Heart right ventricle (tissue), 16 donors: ENCODE data around the gene LRIG1. TPM values are rescaled to one million over a fixed set of nuclear protein-coding genes. Genes with fewer than 3 reads are reported as not detected.

Experiments
- ATAC-seq, 8 donors: fragments of 200-7000 bp; cut with Tn5 transposase; one replicate each; pipeline ENCODE4 v1.9.1; 2020; ENCODE audit warnings: mild to moderate bottlenecking in 8 of 8, moderate library complexity in 8 of 8, moderate number of reproducible peaks in 1 of 8
- DNase-seq, 2 donors: peaks; one replicate each; pipeline ENCODE4 v3.0.0-alpha.2; 2020
- H3K27ac ChIP-seq, 10 donors: fragments of 200-600 bp; sonication (generic) in 2 of 10; one replicate each; pipeline versions ENCODE4 v1.5.0 to v1.8.0; 2020 to 2022; ENCODE audit warnings: mild to moderate bottlenecking in 3 of 10
- H3K27me3 ChIP-seq, 7 donors: fragments of 200-600 bp; one replicate each; pipeline ENCODE4 v1.8.0; 2021 to 2022; ENCODE audit warnings: mild to moderate bottlenecking in 2 of 7
- H3K36me3 ChIP-seq, 9 donors: fragments of 200-600 bp; sonication (generic) in 1 of 9; one replicate each; pipeline versions ENCODE4 v1.5.0 to v1.8.0; 2020 to 2022; ENCODE audit warnings: mild to moderate bottlenecking in 2 of 9
- H3K4me1 ChIP-seq, 9 donors: fragments of 200-600 bp; sonication (generic) in 1 of 9; one replicate each; pipeline versions ENCODE4 v1.5.0 to v1.8.0; 2020 to 2022; ENCODE audit warnings: mild to moderate bottlenecking in 4 of 9
- H3K4me3 ChIP-seq, 10 donors: fragments of 200-600 bp; sonication (generic) in 2 of 10; one replicate each; pipeline versions ENCODE4 v1.5.0 to v1.8.0; 2020 to 2022; ENCODE audit warnings: mild to moderate bottlenecking in 7 of 10, moderate library complexity in 2 of 10
- H3K9me3 ChIP-seq, 11 donors: fragments of 200-600 bp in 10 of 11; sonication (generic) in 2 of 11; one replicate each; pipeline versions ENCODE4 v1.5.0 to v1.8.0; 2013 to 2022; ENCODE audit warnings: mild to moderate bottlenecking in 2 of 11, control low read depth in 1 of 11, moderate library complexity in 1 of 11
- WGBS, 2 donors: extraction: QIAGEN DNeasy Blood & Tissue Kit; methylation state at CpG; one replicate each; pipeline ENCODE4 v1.1.7; 2013; ENCODE audit warnings: inconsistent platforms in 1 of 2; 5-methylcytosine and 5-hydroxymethylcytosine counted together
- intact Hi-C, 10 donors: fragments of 100-400 bp; cut with DNase I; formaldehyde crosslinking; loops; one replicate each; pipeline versions ENCODE4 v1.11.1 to v1.14.2; 2022
- polyA plus RNA-seq, 2 donors: library from polyadenylated mRNA; stranded (reverse); fragments of 200-250 nt; gene quantifications; one replicate each; pipeline ENCODE4 v1.2.3, GENCODE V29; 2013
- total RNA-seq, 10 donors: library from RNA; stranded (reverse); fragmentation: NEBNext Ultra II Directional in 3 of 10; extraction: Animal tissue kit (Norgen Biotek cat#: 25700) in 3 of 10; gene quantifications; one replicate each; pipeline versions ENCODE4 v1.2.1 to v1.2.4, GENCODE V29; 2021 to 2023
- TF ChIP-seq, protein P1 (sequence below), 9 donors: fragments of 200-600 bp; sonication (generic) in 2 of 9; IDR thresholded peaks; one replicate each; pipeline versions ENCODE4 v1.5.0 to v1.8.0; 2021 to 2022; ENCODE audit warnings: antibody characterized with exemption in 9 of 9, mild to moderate bottlenecking in 5 of 9, moderate library complexity in 1 of 9
- donor health status: Arrhythmogenic right ventricular cardiomyopathy.
- donor health status: ischemic (EF 13 %, LVEDD 7.1; RV severe dilation, severe dysfunction).
- donor health status: healthy with polysubstance abuse.
- donor health status: DM: no; HTN: yes; CAD: no.
- donor health status: DM: no; HTN: no; CAD: no.
- donor health status: ischemic (EF 25% LVEDD 6.9; RV normal size, moderate dysfunction).
- donor health status: ischemic (EF 25% LVEDD 5.7; RV mildly dilated, moderate dysfunction).
- donor health status: healthy.
- donor health status: DM: yes; HTN: yes; CAD: no.
- donor health status: Ischemic cardiomyopathy.
- donor health status: ischemic (EF 35%, LVEDD 5.7; RV mildly dilated, moderate dysfunction).
- donor health status: nonischemic (EF 11% LVEDD 7.7; RV severe dilation, severe dysfunction).
- donor health status: DM: yes; HTN: yes; CAD: no.
- donor health status: PGD.
- donor health status: ischemic (EF 29% LVEDD 5.4; RV normal size, mild dysfunction).
- donor health status: nonischemic (EF 23%, LVEDD 6.1; RV moderate dilation, normal function).

LRIG1 gene
- total and polyA plus RNA-seq, 12 donors: 23.8 to 109 (median 94.2) TPM

DNA sequence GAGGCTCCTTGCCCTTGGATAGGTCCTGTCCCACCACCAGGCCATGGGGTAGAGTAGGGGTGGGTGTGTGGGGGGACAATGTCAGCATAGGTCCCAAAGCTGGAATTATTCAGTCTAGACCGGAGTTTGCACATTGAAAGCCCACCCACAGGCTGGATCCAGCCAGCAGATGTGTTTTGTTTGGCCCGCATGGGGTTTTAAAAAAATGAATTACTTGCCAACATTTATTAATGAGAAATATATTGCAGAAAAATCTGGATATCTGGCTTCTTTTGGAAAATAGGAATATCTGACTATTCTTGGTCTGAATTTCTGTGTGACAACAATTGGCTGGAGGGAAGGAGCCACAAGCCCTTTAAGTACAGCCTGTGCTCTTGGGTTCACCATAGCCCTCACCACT lies 17.3 kb upstream of the LRIG1 start:
- Histone ChIP-seq H3K4me3 (no peak overlapping the region), H3K9me3 (no peaks in the 10 kb centered on the region), H3K27me3 (no peaks in the 10 kb centered on the region), H3K27ac (no peak overlapping the region), H3K4me1 (no peaks in the 10 kb centered on the region), H3K36me3 (no peaks in the 10 kb centered on the region)
- 72 to 79% methylated on average over 2 of the region's 2 CpGs for WGBS, 2 donors
- TF ChIP-seq, protein P1, sequence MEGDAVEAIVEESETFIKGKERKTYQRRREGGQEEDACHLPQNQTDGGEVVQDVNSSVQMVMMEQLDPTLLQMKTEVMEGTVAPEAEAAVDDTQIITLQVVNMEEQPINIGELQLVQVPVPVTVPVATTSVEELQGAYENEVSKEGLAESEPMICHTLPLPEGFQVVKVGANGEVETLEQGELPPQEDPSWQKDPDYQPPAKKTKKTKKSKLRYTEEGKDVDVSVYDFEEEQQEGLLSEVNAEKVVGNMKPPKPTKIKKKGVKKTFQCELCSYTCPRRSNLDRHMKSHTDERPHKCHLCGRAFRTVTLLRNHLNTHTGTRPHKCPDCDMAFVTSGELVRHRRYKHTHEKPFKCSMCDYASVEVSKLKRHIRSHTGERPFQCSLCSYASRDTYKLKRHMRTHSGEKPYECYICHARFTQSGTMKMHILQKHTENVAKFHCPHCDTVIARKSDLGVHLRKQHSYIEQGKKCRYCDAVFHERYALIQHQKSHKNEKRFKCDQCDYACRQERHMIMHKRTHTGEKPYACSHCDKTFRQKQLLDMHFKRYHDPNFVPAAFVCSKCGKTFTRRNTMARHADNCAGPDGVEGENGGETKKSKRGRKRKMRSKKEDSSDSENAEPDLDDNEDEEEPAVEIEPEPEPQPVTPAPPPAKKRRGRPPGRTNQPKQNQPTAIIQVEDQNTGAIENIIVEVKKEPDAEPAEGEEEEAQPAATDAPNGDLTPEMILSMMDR (IDR thresholded peaks at IDR 0.05): no peak
- intact Hi-C loops: no loop called here
- DNase-seq (no peak), ATAC-seq (peak in 2 of 8 donors; percentile 39 to 44)

DNA sequence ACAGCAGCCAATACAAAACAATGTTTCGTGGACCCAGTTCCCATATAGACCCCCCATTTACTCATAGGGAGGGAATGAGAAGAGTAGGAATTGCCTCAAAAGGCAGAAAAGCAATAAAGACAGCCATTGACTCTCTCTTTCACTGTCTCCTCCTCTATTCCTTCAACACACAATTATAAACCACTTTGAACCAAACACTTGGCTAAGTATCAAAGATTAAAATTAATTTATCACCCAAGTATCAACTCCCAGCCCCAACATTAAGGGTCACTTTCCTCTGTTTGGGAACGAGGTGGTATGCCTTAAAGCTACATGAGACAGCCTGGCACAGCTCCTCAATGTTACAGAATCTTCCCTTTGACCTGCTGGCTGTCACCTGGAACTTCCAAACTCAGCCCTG lies 16.4 kb upstream of the LRIG1 start:
- TF ChIP-seq, protein P1 (IDR thresholded peaks at IDR 0.05): no peak
- intact Hi-C loops: no loop called here

DNA sequence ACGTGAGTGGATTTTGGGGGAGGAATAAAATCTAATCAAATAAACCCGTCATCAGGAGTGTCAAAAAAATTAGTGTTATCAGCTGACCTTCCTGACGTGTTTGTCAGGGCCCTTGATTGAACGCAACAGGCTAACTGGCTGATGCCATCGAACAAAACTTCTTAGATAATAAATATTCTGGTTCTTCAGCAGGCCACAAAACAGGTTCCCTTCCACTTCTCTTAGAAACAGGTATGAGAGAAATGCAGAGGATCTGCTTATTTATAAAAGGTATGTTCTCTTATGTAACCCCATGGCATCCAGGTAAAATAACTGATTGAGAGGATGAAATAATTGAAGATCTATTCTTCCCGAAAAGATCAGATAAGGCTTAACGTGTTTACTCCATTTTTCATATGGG lies 7.6 kb upstream of the LRIG1 start:
- TF ChIP-seq, protein P1 (IDR thresholded peaks at IDR 0.05): no peak
- intact Hi-C loops: loop anchor here in 7 of 10 donors (5.0 to 10.0 kb wide), 6 partner anchors 94 to 309 kb away; no protein-coding TSS in a partner anchor
- Histone ChIP-seq H3K4me1 (peaks cover 0 to 8% (median 0%) of the 10 kb centered on the region in 9 donors), H3K4me3 (no peak overlapping the region), H3K27ac (peak overlapping the region in 5 of 10 donors; percentile 3 to 71 (median 46)), H3K36me3 (no peaks in the 10 kb centered on the region), H3K9me3 (no peaks in the 10 kb centered on the region), H3K27me3 (no peaks in the 10 kb centered on the region)
- ATAC-seq (no peak), DNase-seq (no peak)
- 62 to 74% methylated on average over 7 of the region's 7 CpGs for WGBS, 2 donors

More for the DNA sequence above, 16.4 kb upstream of the LRIG1 start:
- DNase-seq (no peak), ATAC-seq (no peak)
- H3K4me3 ChIP-seq: no peak overlapping the region
- H3K36me3 ChIP-seq: no peaks in the 10 kb centered on the region
- H3K4me1 ChIP-seq: no peaks in the 10 kb centered on the region
- 69% methylated on average over 2 of the region's 2 CpGs for WGBS, 2 donors
- H3K27ac ChIP-seq: no peak overlapping the region
- H3K27me3 ChIP-seq: no peaks in the 10 kb centered on the region
- H3K9me3 ChIP-seq: no peaks in the 10 kb centered on the region

DNA sequence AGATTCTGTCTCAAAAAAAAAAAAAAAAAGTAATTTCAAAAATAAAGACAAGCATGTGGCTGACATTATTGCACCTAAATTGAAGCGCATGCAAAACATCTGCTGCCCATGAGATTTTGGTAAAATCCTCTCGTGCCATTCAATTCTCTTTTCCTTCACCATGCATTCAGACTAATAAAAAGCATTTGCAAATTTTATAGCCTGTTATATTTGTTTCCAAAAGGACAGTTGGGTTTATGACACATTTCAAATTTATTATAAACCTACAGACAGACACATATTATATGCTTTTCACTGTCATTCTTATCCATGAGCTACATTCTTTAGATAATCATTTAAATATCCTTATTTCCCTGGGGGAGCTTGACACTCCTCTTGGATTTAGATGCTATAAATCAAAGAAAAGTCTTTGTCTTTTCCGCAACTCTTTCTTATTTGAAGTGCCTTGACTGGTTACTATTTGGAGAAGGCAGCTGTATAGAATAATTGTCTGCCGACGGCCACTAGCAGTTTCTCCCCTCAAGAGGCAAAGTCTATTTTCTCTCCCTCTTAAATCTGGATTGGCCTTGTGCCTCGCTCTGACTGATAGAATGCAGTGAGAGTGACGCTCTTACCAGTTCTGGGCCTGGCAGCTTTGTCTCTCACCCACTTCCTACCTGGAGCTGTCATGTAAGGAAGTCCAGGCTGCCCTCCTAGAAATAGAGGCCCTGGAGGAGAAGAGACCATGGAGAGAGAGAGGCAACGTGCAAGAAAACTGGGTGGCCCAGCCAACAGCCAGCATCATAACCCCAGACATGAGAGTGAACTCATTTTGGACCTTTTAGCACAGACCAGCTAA lies 6.8 kb upstream of the LRIG1 start:
- Histone ChIP-seq H3K4me3 (no peak overlapping the region), H3K4me1 (peaks cover 0 to 8% (median 0%) of the 10 kb centered on the region in 9 donors), H3K9me3 (no peaks in the 10 kb centered on the region), H3K36me3 (no peaks in the 10 kb centered on the region), H3K27ac (peak overlapping the region in 7 of 10 donors; percentile 3 to 71 (median 46)), H3K27me3 (no peaks in the 10 kb centered on the region)
- 51 to 69% methylated on average over 8 of the region's 8 CpGs for WGBS, 2 donors
- ATAC-seq (peak; percentile 11 to 98 (median 91)), DNase-seq (peak; percentile 19 to 60)
- TF ChIP-seq, protein P1 (IDR thresholded peaks at IDR 0.05): no peak
- intact Hi-C loops: loop anchor here in 7 of 10 donors (5.0 to 10.0 kb wide), 6 partner anchors 93 to 310 kb away; no protein-coding TSS in a partner anchor
